Transverse colon (tissue), 4 donors: ENCODE results near the gene GAS5. TPM values are rescaled to one million over a fixed set of nuclear protein-coding genes. Genes with fewer than 3 reads are reported as not detected.

Source experiments
- DNase-seq: peaks from one replicate; pipeline ENCODE4 v3.0.0-alpha.2; 2019
- H3K27ac ChIP-seq, 4 donors: fragments of 200-600 bp; sonication (generic); 2 replicates each; pipeline ENCODE4 v1.5.1; 2016 to 2018; ENCODE audit warnings: inconsistent platforms in 4 of 4
- H3K27me3 ChIP-seq: fragments of 200-600 bp; sonication (generic); 2 replicates; pipeline ENCODE4 v1.5.1; 2017; ENCODE audit warnings: inconsistent platforms
- H3K36me3 ChIP-seq, 4 donors: fragments of 200-600 bp; sonication (generic); 2 replicates each; pipeline ENCODE4 v1.5.1; 2017 to 2019; ENCODE audit warnings: inconsistent platforms in 4 of 4
- H3K4me1 ChIP-seq, 4 donors: fragments of 200-600 bp; sonication (generic); 2 replicates each; pipeline ENCODE4 v1.5.1; 2017 to 2020; ENCODE audit warnings: inconsistent platforms in 4 of 4
- H3K4me3 ChIP-seq, 4 donors: fragments of 200-600 bp; sonication (generic); 1 replicate in 1 of 4; 2 replicates in 3 of 4; pipeline versions ENCODE4 v1.5.1 to v1.6.1; 2017 to 2019; ENCODE audit warnings: inconsistent platforms in 4 of 4
- H3K9me3 ChIP-seq, 2 donors: fragments of 200-600 bp; sonication (generic); 2 replicates each; pipeline ENCODE4 v1.5.1; 2017 to 2019; ENCODE audit warnings: inconsistent platforms in 2 of 2
- EP300 ChIP-seq: sonication (generic); formaldehyde crosslinking; IDR thresholded peaks from one replicate; pipeline ENCODE4 v1.6.1; 2017; ENCODE audit warnings: antibody characterized with exemption, low read depth
- POLR2A ChIP-seq: fragments of 450-650 bp; IDR thresholded peaks from one replicate; pipeline ENCODE4 v1.6.1; 2016; ENCODE audit warnings: antibody characterized with exemption, mild to moderate bottlenecking, moderate library complexity
- POLR2AphosphoS5 ChIP-seq, 3 donors: sonication (generic); formaldehyde crosslinking; IDR thresholded peaks; one replicate each; pipeline ENCODE4 v1.6.1; 2016; ENCODE audit warnings: antibody characterized with exemption in 3 of 3
- WGBS, 2 donors: methylation state at CpG; one replicate each; pipeline ENCODE4 v1.1.5; 2018; ENCODE audit warnings: low coverage in 1 of 2; 5-methylcytosine and 5-hydroxymethylcytosine counted together
- in situ Hi-C, 4 donors: fragments of 200-750 bp; cut with MboI; loops; one replicate each; pipeline versions ENCODE4 v1.15.0 to v1.15.1; 2017; ENCODE audit warnings: low sequenced_read_pairs in 3 of 4, low pct_ligation_motif_present in 1 of 4, low pct_unique_long_range_greater_than_20kb in 1 of 4
- intact Hi-C: fragments of 100-400 bp; cut with DNase I; formaldehyde crosslinking; loops from one replicate; pipeline ENCODE4 v1.15.1; 2023; ENCODE audit warnings: low total_unique reads
- total RNA-seq, 4 donors: library from RNA; depleted of rRNA; stranded (reverse); fragments of >200 nt; gene quantifications; one replicate each; pipeline ENCODE4 v1.1.0, GENCODE V29; 2016
- TF ChIP-seq, protein P1 (sequence below), 5 experiments: fragments of 200-600 bp in 3 of 5; fragments of 450-650 bp in 2 of 5; sonication (generic) in 3 of 5; IDR thresholded peaks; 1 replicate in 2 of 5; 2 replicates in 3 of 5; pipeline ENCODE4 v1.5.1; 2016 to 2017; ENCODE audit warnings: antibody characterized with exemption in 5 of 5, inconsistent platforms in 3 of 5, mild to moderate bottlenecking in 2 of 5, moderate library complexity in 1 of 5

Gene GAS5
- total RNA-seq, 4 donors from 2014 or later, result 82.7 to 435 (median 193) TPM

DNA sequence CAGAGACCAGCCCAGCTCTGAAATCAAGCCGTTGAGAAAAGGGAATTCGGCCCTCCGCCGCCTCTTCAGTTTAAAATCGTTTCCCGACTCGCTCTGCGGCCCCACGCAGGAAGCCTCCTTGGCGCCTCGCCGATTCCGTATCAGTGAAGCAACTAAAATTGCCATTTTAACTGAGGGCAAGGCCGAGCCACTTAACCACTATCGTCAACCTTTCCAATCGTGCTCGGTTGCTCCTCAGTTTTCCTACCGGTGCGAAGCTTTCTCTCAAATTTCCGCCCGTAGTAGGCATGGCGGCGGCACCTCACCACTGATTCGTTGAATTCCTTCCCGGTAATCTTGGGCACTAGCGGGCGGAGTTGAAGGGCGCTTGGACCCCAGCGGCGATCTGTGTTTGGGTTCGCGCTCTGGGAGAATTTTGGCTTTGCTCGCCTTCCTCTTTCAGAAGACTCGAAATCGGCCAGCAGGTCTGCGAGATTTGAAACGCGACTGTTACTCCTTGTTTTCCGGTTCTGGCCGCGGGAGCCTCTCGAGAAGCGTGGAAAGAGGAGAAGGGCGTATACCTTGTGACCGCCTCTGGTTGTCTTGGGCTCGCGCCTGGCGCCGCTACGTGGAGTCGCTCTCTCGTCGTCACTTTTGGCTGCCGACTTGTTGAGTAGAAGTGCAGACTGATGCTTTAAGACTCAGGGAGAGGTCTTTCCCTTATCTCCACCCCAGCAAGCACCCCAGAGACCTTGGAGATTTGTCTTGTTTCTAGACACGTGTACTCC is 43.3 kb downstream of the GAS5 start, which contains the start of the genes CENPL and DARS2:
CENPL (minus strand) TSS at position 569 of the 767 bp plus-strand sequence. CDS start 13,584 bp downstream, outside the sequence.
DARS2 (plus strand) TSS at position 359 of the 767 bp plus-strand sequence. CDS start 557 bp downstream, outside the sequence.
- WGBS, 2 donors, result 0 to 1% methylated on average over 1 to 55 of the region's 55 CpGs
- in situ Hi-C loops, result loop anchor here in 3 of 4 donors (10.0 to 25.0 kb wide), 3 partner anchors 387 to 1087 kb away; no protein-coding TSS in a partner anchor
- TF ChIP-seq, protein P1, sequence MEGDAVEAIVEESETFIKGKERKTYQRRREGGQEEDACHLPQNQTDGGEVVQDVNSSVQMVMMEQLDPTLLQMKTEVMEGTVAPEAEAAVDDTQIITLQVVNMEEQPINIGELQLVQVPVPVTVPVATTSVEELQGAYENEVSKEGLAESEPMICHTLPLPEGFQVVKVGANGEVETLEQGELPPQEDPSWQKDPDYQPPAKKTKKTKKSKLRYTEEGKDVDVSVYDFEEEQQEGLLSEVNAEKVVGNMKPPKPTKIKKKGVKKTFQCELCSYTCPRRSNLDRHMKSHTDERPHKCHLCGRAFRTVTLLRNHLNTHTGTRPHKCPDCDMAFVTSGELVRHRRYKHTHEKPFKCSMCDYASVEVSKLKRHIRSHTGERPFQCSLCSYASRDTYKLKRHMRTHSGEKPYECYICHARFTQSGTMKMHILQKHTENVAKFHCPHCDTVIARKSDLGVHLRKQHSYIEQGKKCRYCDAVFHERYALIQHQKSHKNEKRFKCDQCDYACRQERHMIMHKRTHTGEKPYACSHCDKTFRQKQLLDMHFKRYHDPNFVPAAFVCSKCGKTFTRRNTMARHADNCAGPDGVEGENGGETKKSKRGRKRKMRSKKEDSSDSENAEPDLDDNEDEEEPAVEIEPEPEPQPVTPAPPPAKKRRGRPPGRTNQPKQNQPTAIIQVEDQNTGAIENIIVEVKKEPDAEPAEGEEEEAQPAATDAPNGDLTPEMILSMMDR (IDR thresholded peaks at IDR 0.05), result peak in 1 of 5 experiments; percentile 28
- TF ChIP-seq POLR2A (peak; percentile 62), POLR2AphosphoS5 (IDR thresholded peaks at IDR 0.05) (peak; percentile 43 to 69 (median 55)), EP300 (no peak)
- no peaks in the 10 kb centered on the region for H3K9me3 ChIP-seq
- H3K27me3 ChIP-seq, result no peaks in the 10 kb centered on the region
- H3K4me3 ChIP-seq, result peak within 1 kb of the TSS; percentile 48 to 89 (median 64)
- intact Hi-C loops, result loop anchor here (10.0 kb wide), 1 partner anchor 400 kb away; no protein-coding TSS in a partner anchor
- DNase-seq, result peak; percentile 96
- H3K36me3 ChIP-seq, result no peaks in the 10 kb centered on the region
- H3K4me1 ChIP-seq, result peaks cover 8 to 32% (median 8%) of the 10 kb centered on the region in 4 donors
- H3K27ac ChIP-seq, result peak within 1 kb of the TSS; percentile 91 to 94 (median 92)

DNA sequence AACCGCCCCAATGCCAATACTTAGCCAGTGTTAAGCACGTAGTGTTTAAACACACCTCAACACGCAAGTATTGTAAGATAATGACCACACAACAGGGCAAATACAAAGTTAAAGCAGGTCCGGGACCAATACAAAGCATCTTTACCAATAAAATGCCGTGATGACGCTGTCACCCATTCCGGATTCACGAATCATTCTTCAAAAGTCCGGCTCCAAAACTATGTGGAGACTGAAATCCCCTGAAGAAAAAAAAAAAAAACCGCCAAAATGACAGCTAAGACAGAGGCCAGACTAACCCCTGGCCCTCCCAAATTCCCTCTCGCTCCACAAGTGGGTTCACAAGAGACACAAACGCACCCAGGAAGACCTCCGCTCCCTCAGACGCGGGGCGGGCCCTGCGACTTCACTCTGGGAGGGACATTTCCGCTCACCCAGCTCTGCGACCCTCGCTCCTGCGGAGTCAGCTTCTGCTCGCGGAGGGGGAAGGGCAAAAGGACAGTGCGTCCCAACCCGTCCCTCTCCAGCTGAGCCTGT is 43.9 kb downstream of the GAS5 start:
- no peaks in the 10 kb centered on the region for H3K27me3 ChIP-seq
- intact Hi-C loops (loop anchor here (10.0 kb wide), 1 partner anchor 399 kb away; no protein-coding TSS in a partner anchor), in situ Hi-C loops (loop anchor here in 3 of 4 donors (10.0 to 25.0 kb wide), 3 partner anchors 387 to 1087 kb away; no protein-coding TSS in a partner anchor)
- H3K4me1 ChIP-seq, result peaks cover 8 to 32% (median 8%) of the 10 kb centered on the region in 4 donors
- no peaks in the 10 kb centered on the region for H3K9me3 ChIP-seq
- 0% methylated on average over 5 to 18 of the region's 25 CpGs for WGBS, 2 donors
- TF ChIP-seq EP300 (no peak), POLR2A (no peak), POLR2AphosphoS5 (IDR thresholded peaks at IDR 0.05) (no peak)
- TF ChIP-seq, protein P1 (IDR thresholded peaks at IDR 0.05), result no peak
- H3K36me3 ChIP-seq, result no peaks in the 10 kb centered on the region
- H3K27ac ChIP-seq, result peak overlapping the region; percentile 91 to 94 (median 92)
- DNase-seq, result no peak
- H3K4me3 ChIP-seq, result peak overlapping the region; percentile 42 to 89 (median 64)

DNA sequence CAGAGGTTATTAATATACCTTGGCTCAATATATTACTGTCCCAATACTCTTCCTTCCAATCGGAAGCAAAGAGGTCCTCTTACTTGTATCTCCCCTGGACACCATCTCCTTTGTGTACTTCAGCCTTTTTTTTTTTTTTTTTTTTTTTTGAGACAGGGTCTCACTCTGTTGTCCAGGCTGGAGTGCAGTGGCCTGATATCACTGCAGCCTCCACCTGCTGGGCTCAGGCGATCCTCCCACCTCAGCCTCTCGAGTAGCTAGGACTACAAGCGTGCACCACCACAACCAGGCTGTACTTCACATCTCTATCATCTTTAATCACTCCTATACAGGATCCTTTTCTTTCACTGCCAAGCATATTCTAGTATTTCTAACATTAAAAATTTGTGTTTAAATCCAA is 46.1 kb downstream of the GAS5 start:
- WGBS, 2 donors, result 91 to 92% methylated on average over 1 to 4 of the region's 4 CpGs
- in situ Hi-C loops (loop anchor here in 3 of 4 donors (10.0 to 25.0 kb wide), 3 partner anchors 384 to 1084 kb away; no protein-coding TSS in a partner anchor), intact Hi-C loops (loop anchor here (10.0 kb wide), 1 partner anchor 397 kb away; no protein-coding TSS in a partner anchor)
- TF ChIP-seq, protein P1 (IDR thresholded peaks at IDR 0.05), result no peak
- TF ChIP-seq POLR2A (no peak), EP300 (no peak), POLR2AphosphoS5 (IDR thresholded peaks at IDR 0.05) (no peak)
- Histone ChIP-seq H3K4me1 (peaks cover 8 to 32% (median 8%) of the 10 kb centered on the region in 4 donors), H3K27ac (no peak overlapping the region), H3K4me3 (no peak overlapping the region), H3K27me3 (no peaks in the 10 kb centered on the region), H3K9me3 (no peaks in the 10 kb centered on the region), H3K36me3 (no peaks in the 10 kb centered on the region)
- no peak for DNase-seq

DNA sequence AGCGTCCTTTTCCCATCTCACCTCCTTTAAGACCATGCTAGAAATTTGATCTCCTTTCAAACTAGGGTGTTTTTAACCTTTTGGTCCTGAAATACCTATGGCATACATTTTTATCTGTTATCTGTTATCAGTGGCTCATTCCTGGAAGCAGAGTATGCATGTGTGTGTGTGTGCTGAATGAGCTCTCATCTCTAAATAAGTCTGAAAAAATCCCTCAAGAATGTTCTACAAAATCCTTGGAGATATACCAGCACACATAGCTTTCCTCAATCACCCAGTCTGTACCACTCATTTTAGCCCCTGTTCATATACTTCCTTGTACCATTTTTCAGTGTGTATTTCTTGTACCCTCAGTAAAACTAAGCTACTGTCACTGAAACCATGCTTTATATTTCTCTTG is 49.3 kb downstream of the GAS5 start:
- WGBS, 2 donors, result 89 to 90% methylated on average over 1 of the region's 1 CpG

More for the DNA sequence above, 49.3 kb downstream of the GAS5 start:
- intact Hi-C loops (no loop called here), in situ Hi-C loops (loop anchor here in 3 of 4 donors (25.0 kb wide), 2 partner anchors 381 to 1081 kb away; no protein-coding TSS in a partner anchor)
- TF ChIP-seq POLR2A, result no peak
- Histone ChIP-seq H3K36me3 (no peaks in the 10 kb centered on the region), H3K4me1 (peaks cover 4 to 14% (median 5%) of the 10 kb centered on the region in 4 donors), H3K4me3 (no peak overlapping the region), H3K27ac (no peak overlapping the region), H3K9me3 (no peaks in the 10 kb centered on the region), H3K27me3 (no peaks in the 10 kb centered on the region)
- no peak for DNase-seq

Other genes with a start within 250 kb of the GAS5 start
- not detected for gene TEX50, start 232.7 kb downstream of the GAS5 start, total RNA-seq
- 1 to 10 TPM in 1 of 4 donors, under 1 TPM in 1, not detected in 2; 0.27 to 1.1 TPM for gene ANKRD45, start 198.1 kb downstream of the GAS5 start, total RNA-seq
- gene KLHL20, start 153.0 kb downstream of the GAS5 start, total RNA-seq, result 10 to 100 TPM in 3 of 4 donors, 1 to 10 TPM in 1; 7.9 to 39.7 (median 27.8) TPM
- 10 to 100 TPM; 12.0 to 19.7 (median 16.6) TPM for gene DARS2, start 43.3 kb downstream of the GAS5 start, total RNA-seq
- gene CENPL, start 43.1 kb downstream of the GAS5 start, total RNA-seq, result 1 to 10 TPM in 3 of 4 donors, not detected in 1; 4.3 to 6.7 (median 4.9) TPM
- 1 to 10 TPM; 4.6 to 8.3 (median 6.9) TPM for gene ZBTB37, start 391 bp upstream of the GAS5 start, total RNA-seq
- gene SERPINC1, start 49.3 kb upstream of the GAS5 start, total RNA-seq, result 1 to 10 TPM in 1 of 4 donors, not detected in 3; 1.1 TPM
- 10 to 100 TPM; 17.9 to 37.9 (median 33.1) TPM for gene RC3H1, start 154.4 kb upstream of the GAS5 start, total RNA-seq